Renal cortex interstitium (tissue), 11 donors: ENCODE results near the gene PHKG2. TPM values are rescaled to one million over a fixed set of nuclear protein-coding genes. Genes with fewer than 3 reads are reported as not detected.

ENCODE experiments used
- DNase-seq, 11 donors: peaks; one replicate each; pipeline ENCODE4 v3.0.0-alpha.2; 2013; ENCODE audit warnings: low read depth in 9 of 11, low spot score in 4 of 11; ENCODE audit errors: extremely low read depth in 1 of 11
- polyA plus RNA-seq, 3 donors: library from polyadenylated mRNA; unstranded; fragments of 120-200 nt; gene quantifications; one replicate each; pipeline ENCODE4 v1.2.1, GENCODE V29; 2013; ENCODE audit not compliant: insufficient read length in 3 of 3

The PHKG2 gene
- polyA plus RNA-seq, 3 donors = 29.8 to 39.2 (median 30.1) TPM

GRCh38 chr16:30766206-30766932, 18.1 kb downstream of the PHKG2 start:
- DNase-seq = no peak

- DNase-seq = no peak
Observed at GRCh38 chr16:30766933-30767284, 18.7 kb downstream of the PHKG2 start.

- DNase-seq = no peak
Observed at GRCh38 chr16:30767767-30768465, 19.7 kb downstream of the PHKG2 start.

GRCh38 chr16:30768583-30769181, 20.5 kb downstream of the PHKG2 start:
- DNase-seq = no peak

- no peak for DNase-seq
Observed at GRCh38 chr16:30769379-30770089, 21.3 kb downstream of the PHKG2 start.

GRCh38 chr16:30771726-30772125, 23.5 kb downstream of the PHKG2 start:
- DNase-seq = no peak

GRCh38 chr16:30773826-30774225, 25.6 kb downstream of the PHKG2 start:
- DNase-seq = no peak

GRCh38 chr16:30774367-30775130, 26.3 kb downstream of the PHKG2 start:
- no peak for DNase-seq

- no peak for DNase-seq
Observed at GRCh38 chr16:30775131-30775391, 26.8 kb downstream of the PHKG2 start.

GRCh38 chr16:30775392-30776188, 27.4 kb downstream of the PHKG2 start:
- DNase-seq = peak in 9 of 11 donors; percentile 70 to 88 (median 79)

- DNase-seq = no peak
Observed at GRCh38 chr16:30777591-30778297, 29.5 kb downstream of the PHKG2 start.

GRCh38 chr16:30778549-30779244, 30.5 kb downstream of the PHKG2 start:
- DNase-seq = no peak

GRCh38 chr16:30779596-30779995, 31.4 kb downstream of the PHKG2 start:
- DNase-seq = no peak

- no peak for DNase-seq
Observed at GRCh38 chr16:30780021-30780420, 31.8 kb downstream of the PHKG2 start.

- DNase-seq = no peak
Observed at GRCh38 chr16:30780549-30780948, 32.3 kb downstream of the PHKG2 start.

GRCh38 chr16:30782486-30783279, 34.5 kb downstream of the PHKG2 start:
- no peak for DNase-seq
